RWPE2 (cell line): ENCODE data around the gene TSACC.

Source experiments
- ATAC-seq: fragments of 200-7000 bp; cut with Tn5 transposase; 3 replicates; pipeline ENCODE4 v1.9.1; 2021; ENCODE audit warnings: low read depth
- DNase-seq: peaks from one replicate; pipeline ENCODE4 v3.0.0-alpha.2; 2020; ENCODE audit warnings: low spot score
- H3K27ac ChIP-seq: fragments of 450-650 bp; 2 replicates; pipeline ENCODE4 v1.5.1; 2017; ENCODE audit warnings: mild to moderate bottlenecking; ENCODE audit not compliant: poor library complexity, severe bottlenecking
- H3K27me3 ChIP-seq: fragments of 250-450 bp; sonication (Bioruptor Pico); 2 replicates; pipeline ENCODE4 v1.5.1; 2021; ENCODE audit warnings: mild to moderate bottlenecking, moderate library complexity; ENCODE audit not compliant: insufficient read depth, poor library complexity, severe bottlenecking
- H3K36me3 ChIP-seq: fragments of 250-450 bp; sonication (Bioruptor Pico); 2 replicates; pipeline ENCODE4 v1.5.1; 2020; ENCODE audit warnings: low read depth, mild to moderate bottlenecking, moderate library complexity
- H3K4me1 ChIP-seq: fragments of 250-450 bp; sonication (Bioruptor Pico); 2 replicates; pipeline ENCODE4 v1.5.1; 2021; ENCODE audit warnings: mild to moderate bottlenecking, moderate library complexity; ENCODE audit not compliant: insufficient read depth, poor library complexity, severe bottlenecking
- H3K4me3 ChIP-seq: fragments of 250-450 bp; sonication (Bioruptor Pico); 2 replicates; pipeline ENCODE4 v1.5.1; 2021; ENCODE audit warnings: mild to moderate bottlenecking, moderate library complexity; ENCODE audit not compliant: severe bottlenecking
- H3K9me3 ChIP-seq: fragments of 250-450 bp; sonication (Bioruptor Pico); 2 replicates; pipeline ENCODE4 v1.5.1; 2021; ENCODE audit warnings: mild to moderate bottlenecking, moderate library complexity; ENCODE audit not compliant: severe bottlenecking
- TF ChIP-seq, protein P1 (sequence below): fragments of 450-650 bp; IDR thresholded peaks from one replicate; pipeline ENCODE4 v1.5.1; 2017; ENCODE audit warnings: mild to moderate bottlenecking, moderate library complexity; ENCODE audit not compliant: poor library complexity, severe bottlenecking

Gene TSACC

DNA sequence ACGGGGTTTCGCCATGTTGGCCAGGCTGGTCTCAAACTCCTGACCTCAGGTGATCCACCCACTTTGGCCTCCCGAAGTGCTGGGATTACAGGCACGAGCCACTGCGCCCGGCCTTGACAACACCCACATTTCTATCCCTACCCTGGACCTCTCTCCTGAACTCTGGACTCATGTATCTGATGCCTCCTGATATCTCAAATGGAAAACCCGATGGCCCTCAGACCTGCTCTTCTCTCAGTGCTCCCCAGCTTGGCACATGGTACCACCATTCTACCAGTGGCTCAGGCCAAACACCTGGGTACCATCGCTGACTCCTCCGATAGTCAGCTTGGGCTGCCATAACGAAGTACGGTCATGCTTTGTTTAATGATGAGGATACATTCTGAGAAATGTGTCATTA lies 22.2 kb downstream of the TSACC start:
- Histone ChIP-seq H3K4me3 (no peak overlapping the region), H3K27me3 (peaks cover 5% of the 10 kb centered on the region), H3K36me3 (no peaks in the 10 kb centered on the region), H3K27ac (no peak overlapping the region), H3K9me3 (no peaks in the 10 kb centered on the region), H3K4me1 (no peaks in the 10 kb centered on the region)
- TF ChIP-seq, protein P1, sequence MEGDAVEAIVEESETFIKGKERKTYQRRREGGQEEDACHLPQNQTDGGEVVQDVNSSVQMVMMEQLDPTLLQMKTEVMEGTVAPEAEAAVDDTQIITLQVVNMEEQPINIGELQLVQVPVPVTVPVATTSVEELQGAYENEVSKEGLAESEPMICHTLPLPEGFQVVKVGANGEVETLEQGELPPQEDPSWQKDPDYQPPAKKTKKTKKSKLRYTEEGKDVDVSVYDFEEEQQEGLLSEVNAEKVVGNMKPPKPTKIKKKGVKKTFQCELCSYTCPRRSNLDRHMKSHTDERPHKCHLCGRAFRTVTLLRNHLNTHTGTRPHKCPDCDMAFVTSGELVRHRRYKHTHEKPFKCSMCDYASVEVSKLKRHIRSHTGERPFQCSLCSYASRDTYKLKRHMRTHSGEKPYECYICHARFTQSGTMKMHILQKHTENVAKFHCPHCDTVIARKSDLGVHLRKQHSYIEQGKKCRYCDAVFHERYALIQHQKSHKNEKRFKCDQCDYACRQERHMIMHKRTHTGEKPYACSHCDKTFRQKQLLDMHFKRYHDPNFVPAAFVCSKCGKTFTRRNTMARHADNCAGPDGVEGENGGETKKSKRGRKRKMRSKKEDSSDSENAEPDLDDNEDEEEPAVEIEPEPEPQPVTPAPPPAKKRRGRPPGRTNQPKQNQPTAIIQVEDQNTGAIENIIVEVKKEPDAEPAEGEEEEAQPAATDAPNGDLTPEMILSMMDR, result no peak
- DNase-seq, result no peak
- ATAC-seq, result no peak

GRCh38 chr1:156365754-156366153 lies 27.4 kb downstream of the TSACC start:
- no peaks in the 10 kb centered on the region for H3K9me3 ChIP-seq
- ATAC-seq (no peak), DNase-seq (no peak)
- H3K36me3 ChIP-seq, result no peaks in the 10 kb centered on the region
- no peak overlapping the region for H3K4me3 ChIP-seq
- H3K27me3 ChIP-seq, result no peaks in the 10 kb centered on the region
- TF ChIP-seq, protein P1, result no peak
- no peak overlapping the region for H3K27ac ChIP-seq
- H3K4me1 ChIP-seq, result peaks cover 3% of the 10 kb centered on the region

DNA sequence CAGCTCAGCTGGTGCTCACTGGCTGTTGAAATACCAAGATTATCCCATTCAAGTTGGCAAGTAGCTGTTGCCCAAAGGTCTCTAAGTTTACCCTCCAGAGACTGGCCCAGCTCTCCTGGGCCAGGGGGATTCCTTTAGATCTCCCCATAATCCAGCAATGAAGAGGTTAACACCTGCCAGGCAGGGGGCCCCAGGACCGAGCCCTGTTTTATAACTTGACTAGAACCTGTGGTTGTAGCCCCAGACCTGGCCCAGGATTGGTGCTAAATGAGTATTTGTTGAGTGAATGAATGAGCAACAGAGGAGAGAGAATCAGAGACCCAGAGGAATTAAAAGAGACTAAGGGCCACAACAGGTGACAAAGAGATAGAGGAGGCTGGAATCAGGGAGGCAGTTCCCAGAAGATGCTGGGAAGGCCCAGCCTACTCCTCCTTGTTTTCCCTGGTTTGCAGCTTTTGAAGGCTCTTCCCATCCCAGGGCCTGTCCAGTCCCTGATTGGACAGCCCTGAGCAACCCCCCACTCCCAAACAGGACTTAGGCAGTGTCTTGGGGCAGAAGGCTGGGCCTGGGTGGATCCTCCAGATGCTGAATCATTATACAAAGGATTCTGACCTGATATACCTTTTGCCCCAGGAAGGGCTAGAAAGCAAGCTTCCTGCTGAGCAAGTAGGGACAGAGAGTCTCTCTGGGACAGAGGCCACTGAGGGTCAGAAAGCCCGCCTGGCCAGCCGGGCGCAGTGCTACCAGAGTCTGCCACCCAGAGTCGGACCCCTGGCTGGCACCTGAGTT lies 28.2 kb downstream of the TSACC start:
- TF ChIP-seq, protein P1, result no peak
- Histone ChIP-seq H3K4me1 (peaks cover 3% of the 10 kb centered on the region), H3K9me3 (no peaks in the 10 kb centered on the region), H3K4me3 (no peak overlapping the region), H3K36me3 (no peaks in the 10 kb centered on the region), H3K27me3 (no peaks in the 10 kb centered on the region), H3K27ac (no peak overlapping the region)
- ATAC-seq (no peak), DNase-seq (no peak)

- H3K4me3 ChIP-seq, result no peak overlapping the region
Measured at GRCh38 chr1:156367383-156368156, 29.2 kb downstream of the TSACC start.

More at GRCh38 chr1:156367383-156368156, 29.2 kb downstream of the TSACC start:
- TF ChIP-seq, protein P1, result no peak
- peaks cover 3% of the 10 kb centered on the region for H3K4me1 ChIP-seq
- H3K27ac ChIP-seq, result no peak overlapping the region
- H3K36me3 ChIP-seq, result no peaks in the 10 kb centered on the region
- ATAC-seq (no peak), DNase-seq (no peak)
- H3K27me3 ChIP-seq, result no peaks in the 10 kb centered on the region
- no peaks in the 10 kb centered on the region for H3K9me3 ChIP-seq
